ENCODE measurements around the gene RHO.

GRCh38 chr3:129569856-129570255, 41.4 kb downstream of the RHO start:
- TF ChIP-seq GATA2 (IDR thresholded peaks at IDR 0.05; ENCODE audit: low read depth, low read length): no peak
- no peak for TF ChIP-seq GATA3 (IDR thresholded peaks at IDR 0.05; ENCODE audit: low read depth, low read length)
